Prostate gland (tissue), 2 donors: ENCODE measurements around the gene DLX4.

ENCODE experiments used
- POLR2A ChIP-seq: fragments of 450-650 bp; IDR thresholded peaks from one replicate; pipeline ENCODE4 v1.6.1; 2016; ENCODE audit warnings: antibody characterized with exemption, mild to moderate bottlenecking
- TF ChIP-seq, protein P1 (sequence below), 4 experiments: fragments of 200-600 bp in 2 of 4; fragments of 450-650 bp in 2 of 4; sonication (generic) in 2 of 4; IDR thresholded peaks; 1 replicate in 3 of 4; 2 replicates in 1 of 4; pipeline ENCODE4 v1.5.1; 2016 to 2019; ENCODE audit warnings: antibody characterized with exemption in 4 of 4, mild to moderate bottlenecking in 2 of 4, moderate library complexity in 2 of 4

DNA sequence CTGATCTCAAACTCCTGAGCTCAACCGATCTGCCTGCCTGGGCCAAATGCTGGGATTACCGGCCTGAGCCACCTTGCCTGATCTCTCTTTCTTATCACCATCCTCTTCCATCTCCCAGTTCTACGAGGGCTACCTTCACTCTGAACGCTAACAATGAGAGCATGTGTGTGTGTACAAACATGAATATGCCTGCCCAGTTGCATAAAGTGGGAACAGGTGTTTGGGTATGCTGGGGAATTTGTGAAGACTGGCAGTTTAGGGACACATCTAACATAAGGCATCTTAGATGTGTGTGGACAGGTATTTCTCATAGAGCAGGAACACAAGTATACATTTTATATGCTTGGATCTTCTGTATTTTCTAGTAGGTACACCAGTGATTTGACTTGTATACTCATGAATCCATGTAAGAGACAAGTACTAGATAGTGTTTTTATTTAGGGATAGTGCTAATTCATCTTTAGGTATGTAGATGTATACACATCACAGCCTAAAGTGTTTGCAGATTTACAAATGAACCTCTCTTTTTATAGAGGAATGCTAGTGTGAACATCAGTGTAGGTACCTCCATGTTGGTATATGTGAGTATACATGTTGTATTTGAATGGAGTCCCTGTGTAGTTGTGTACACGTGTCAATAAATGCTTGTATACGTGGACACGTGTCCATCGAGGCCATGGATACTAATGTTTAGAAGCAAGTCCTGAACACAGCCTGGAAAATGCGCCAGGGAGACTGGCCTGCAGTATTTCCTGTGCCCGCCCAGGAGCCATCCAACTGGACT lies 1.2 kb upstream of the DLX4 start:
- TF ChIP-seq, protein P1, sequence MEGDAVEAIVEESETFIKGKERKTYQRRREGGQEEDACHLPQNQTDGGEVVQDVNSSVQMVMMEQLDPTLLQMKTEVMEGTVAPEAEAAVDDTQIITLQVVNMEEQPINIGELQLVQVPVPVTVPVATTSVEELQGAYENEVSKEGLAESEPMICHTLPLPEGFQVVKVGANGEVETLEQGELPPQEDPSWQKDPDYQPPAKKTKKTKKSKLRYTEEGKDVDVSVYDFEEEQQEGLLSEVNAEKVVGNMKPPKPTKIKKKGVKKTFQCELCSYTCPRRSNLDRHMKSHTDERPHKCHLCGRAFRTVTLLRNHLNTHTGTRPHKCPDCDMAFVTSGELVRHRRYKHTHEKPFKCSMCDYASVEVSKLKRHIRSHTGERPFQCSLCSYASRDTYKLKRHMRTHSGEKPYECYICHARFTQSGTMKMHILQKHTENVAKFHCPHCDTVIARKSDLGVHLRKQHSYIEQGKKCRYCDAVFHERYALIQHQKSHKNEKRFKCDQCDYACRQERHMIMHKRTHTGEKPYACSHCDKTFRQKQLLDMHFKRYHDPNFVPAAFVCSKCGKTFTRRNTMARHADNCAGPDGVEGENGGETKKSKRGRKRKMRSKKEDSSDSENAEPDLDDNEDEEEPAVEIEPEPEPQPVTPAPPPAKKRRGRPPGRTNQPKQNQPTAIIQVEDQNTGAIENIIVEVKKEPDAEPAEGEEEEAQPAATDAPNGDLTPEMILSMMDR (IDR thresholded peaks at IDR 0.05) = no peak
- TF ChIP-seq POLR2A = no peak
